Prostate gland (tissue), 2 donors: ENCODE measurements around the gene TSEN34. TPM values are rescaled to one million over a fixed set of nuclear protein-coding genes. Genes with fewer than 3 reads are reported as not detected.
"Not testable (repeated sequence)": the region's sequence is repeated elsewhere in the genome, so short reads cannot be mapped to it uniquely, and the experiment has no call there.

ENCODE experiments used
- DNase-seq: peaks from one replicate; pipeline ENCODE4 v3.0.0-alpha.2; 2019; ENCODE audit warnings: low spot score
- H3K27ac ChIP-seq, 2 donors: fragments of 200-600 bp; sonication (generic); 2 replicates each; pipeline ENCODE4 v1.5.1; 2017 to 2019
- H3K27me3 ChIP-seq: fragments of 200-600 bp; sonication (generic); replicated peaks from 2 replicates; pipeline ENCODE4 v1.5.1; 2019; ENCODE audit not compliant: insufficient read depth
- H3K36me3 ChIP-seq, 2 donors: fragments of 200-600 bp; sonication (generic); 1 replicate in 1 of 2; 2 replicates in 1 of 2; pipeline versions ENCODE4 v1.5.1 to v1.8.1; 2017 to 2019
- H3K4me1 ChIP-seq: fragments of 200-600 bp; sonication (generic); replicated peaks from 2 replicates; pipeline ENCODE4 v1.5.1; 2019
- H3K4me3 ChIP-seq, 2 donors: fragments of 200-600 bp; sonication (generic); 2 replicates each; pipeline ENCODE4 v1.5.1; 2017 to 2019
- H3K9me3 ChIP-seq: fragments of 200-600 bp; sonication (generic); 2 replicates; pipeline ENCODE4 v1.5.1; 2017
- POLR2A ChIP-seq: fragments of 450-650 bp; IDR thresholded peaks from one replicate; pipeline ENCODE4 v1.6.1; 2016; ENCODE audit warnings: antibody characterized with exemption, mild to moderate bottlenecking
- POLR2AphosphoS5 ChIP-seq: sonication (generic); formaldehyde crosslinking; IDR thresholded peaks from one replicate; pipeline ENCODE4 v1.6.1; 2017; ENCODE audit warnings: antibody characterized with exemption
- WGBS: methylation state at CpG from one replicate; pipeline ENCODE4 v1.1.5; 2018; 5-methylcytosine and 5-hydroxymethylcytosine counted together
- intact Hi-C: fragments of 100-400 bp; cut with DNase I; formaldehyde crosslinking; loops from one replicate; pipeline ENCODE4 v1.14.2; 2022
- total RNA-seq, 2 donors: library from RNA; depleted of rRNA; stranded (reverse); fragments of >200 nt; gene quantifications; one replicate each; pipeline ENCODE4 v1.1.0, GENCODE V29; 2016
- TF ChIP-seq, protein P1 (sequence below), 4 experiments: fragments of 200-600 bp in 2 of 4; fragments of 450-650 bp in 2 of 4; sonication (generic) in 2 of 4; IDR thresholded peaks; 1 replicate in 3 of 4; 2 replicates in 1 of 4; pipeline ENCODE4 v1.5.1; 2016 to 2019; ENCODE audit warnings: antibody characterized with exemption in 4 of 4, mild to moderate bottlenecking in 2 of 4, moderate library complexity in 2 of 4

Gene TSEN34
- total RNA-seq, 2 donors from 2014 or later, result 122 to 163 TPM

GRCh38 chr19:54189735-54190502 is 1.2 kb upstream of the TSEN34 start:
- H3K27ac ChIP-seq, result peak overlapping the region; percentile 96 to 98
- intact Hi-C loops, result loop anchor here (1.0 to 2.0 kb wide), 2 partner anchors 10 to 29 kb away; partner anchors contain the start of gene RPS9
- WGBS, result under 1% methylated on average over 65 of the region's 65 CpGs
- H3K27me3 ChIP-seq, result no peaks in the 10 kb centered on the region
- H3K4me1 ChIP-seq, result peaks cover 4% of the 10 kb centered on the region
- peaks cover 0 to 4% of the 10 kb centered on the region in 2 donors for H3K36me3 ChIP-seq
- H3K4me3 ChIP-seq, result peak overlapping the region; percentile 83 to 91
- TF ChIP-seq POLR2A, result no peak
- TF ChIP-seq, protein P1, sequence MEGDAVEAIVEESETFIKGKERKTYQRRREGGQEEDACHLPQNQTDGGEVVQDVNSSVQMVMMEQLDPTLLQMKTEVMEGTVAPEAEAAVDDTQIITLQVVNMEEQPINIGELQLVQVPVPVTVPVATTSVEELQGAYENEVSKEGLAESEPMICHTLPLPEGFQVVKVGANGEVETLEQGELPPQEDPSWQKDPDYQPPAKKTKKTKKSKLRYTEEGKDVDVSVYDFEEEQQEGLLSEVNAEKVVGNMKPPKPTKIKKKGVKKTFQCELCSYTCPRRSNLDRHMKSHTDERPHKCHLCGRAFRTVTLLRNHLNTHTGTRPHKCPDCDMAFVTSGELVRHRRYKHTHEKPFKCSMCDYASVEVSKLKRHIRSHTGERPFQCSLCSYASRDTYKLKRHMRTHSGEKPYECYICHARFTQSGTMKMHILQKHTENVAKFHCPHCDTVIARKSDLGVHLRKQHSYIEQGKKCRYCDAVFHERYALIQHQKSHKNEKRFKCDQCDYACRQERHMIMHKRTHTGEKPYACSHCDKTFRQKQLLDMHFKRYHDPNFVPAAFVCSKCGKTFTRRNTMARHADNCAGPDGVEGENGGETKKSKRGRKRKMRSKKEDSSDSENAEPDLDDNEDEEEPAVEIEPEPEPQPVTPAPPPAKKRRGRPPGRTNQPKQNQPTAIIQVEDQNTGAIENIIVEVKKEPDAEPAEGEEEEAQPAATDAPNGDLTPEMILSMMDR (IDR thresholded peaks at IDR 0.05), result no peak
- TF ChIP-seq POLR2AphosphoS5, result peak; percentile 97
- peak; percentile 100 for DNase-seq
- no peaks in the 10 kb centered on the region for H3K9me3 ChIP-seq

DNA sequence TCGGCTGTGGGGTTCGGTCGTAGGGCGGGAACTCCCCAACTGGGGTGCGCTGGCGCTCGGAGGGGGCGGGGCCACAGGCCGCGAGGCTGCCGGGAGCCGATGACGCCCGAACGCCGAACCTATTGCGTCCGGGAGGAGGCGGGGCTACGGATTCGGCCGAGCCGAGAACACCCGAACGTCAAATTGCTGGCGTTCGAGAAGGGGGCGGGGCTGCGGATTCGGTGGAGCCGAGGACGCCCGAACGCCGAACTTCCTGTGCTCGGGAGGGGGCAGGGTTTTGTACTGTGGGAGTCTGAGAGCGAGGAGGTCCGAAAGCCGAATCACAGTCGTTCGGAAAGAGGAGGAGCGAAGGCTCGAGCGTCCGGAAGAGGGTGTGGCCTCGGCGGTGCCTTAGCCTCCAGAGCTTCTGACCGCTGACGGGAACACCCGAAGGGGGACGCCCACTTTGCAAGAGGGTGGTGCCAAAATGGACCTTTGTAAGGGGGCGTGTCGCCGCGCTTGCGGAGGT is 551 bp upstream of the TSEN34 start:
- DNase-seq, result peak; percentile 100
- H3K4me1 ChIP-seq, result peaks cover 4% of the 10 kb centered on the region
- peaks cover 0 to 4% of the 10 kb centered on the region in 2 donors for H3K36me3 ChIP-seq
- H3K4me3 ChIP-seq, result peak overlapping the region; percentile 83 to 91
- no peaks in the 10 kb centered on the region for H3K9me3 ChIP-seq
- intact Hi-C loops, result loop anchor here (1.0 to 2.0 kb wide), 2 partner anchors 10 to 30 kb away; partner anchors contain the start of gene RPS9
- TF ChIP-seq, protein P1 (IDR thresholded peaks at IDR 0.05), result no peak
- TF ChIP-seq POLR2AphosphoS5, result peak; percentile 90
- 0% methylated on average over 55 of the region's 56 CpGs for WGBS
- H3K27me3 ChIP-seq, result no peaks in the 10 kb centered on the region
- peak overlapping the region; percentile 96 to 98 for H3K27ac ChIP-seq

- DNase-seq, result no peak
- intact Hi-C loops, result loop anchor here (2.0 kb wide), 1 partner anchor 31 kb away; no protein-coding TSS in a partner anchor
- Histone ChIP-seq H3K4me1 (peaks cover 4% of the 10 kb centered on the region), H3K4me3 (peak overlapping the region; percentile 83 to 91), H3K27ac (peak overlapping the region; percentile 96 to 98), H3K36me3 (peaks cover 0 to 4% of the 10 kb centered on the region in 2 donors), H3K9me3 (no peaks in the 10 kb centered on the region), H3K27me3 (no peaks in the 10 kb centered on the region)
- TF ChIP-seq, protein P1 (IDR thresholded peaks at IDR 0.05), result no peak
- TF ChIP-seq POLR2A (no peak), POLR2AphosphoS5 (no peak)
- WGBS, result 62% methylated on average over 19 of the region's 19 CpGs
Measured at GRCh38 chr19:54191811-54192453, 824 bp downstream of the TSEN34 start.

DNA sequence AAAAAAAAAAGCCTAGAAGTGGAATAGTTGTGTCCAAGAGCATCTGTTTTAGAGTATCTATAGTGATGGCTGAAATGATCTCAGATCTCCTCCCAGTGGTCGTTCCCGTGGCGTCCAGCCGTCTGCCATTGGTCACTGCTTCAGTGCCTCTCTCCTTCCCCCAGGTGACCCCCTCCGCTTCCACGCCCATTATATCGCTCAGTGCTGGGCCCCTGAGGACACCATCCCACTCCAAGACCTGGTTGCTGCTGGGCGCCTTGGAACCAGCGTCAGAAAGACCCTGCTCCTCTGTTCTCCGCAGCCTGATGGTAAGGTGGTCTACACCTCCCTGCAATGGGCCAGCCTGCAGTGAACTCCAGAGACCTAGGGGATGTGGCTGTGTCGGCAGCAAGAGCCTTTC is 1.9 kb downstream of the TSEN34 start:
- DNase-seq, result no peak

DNA sequence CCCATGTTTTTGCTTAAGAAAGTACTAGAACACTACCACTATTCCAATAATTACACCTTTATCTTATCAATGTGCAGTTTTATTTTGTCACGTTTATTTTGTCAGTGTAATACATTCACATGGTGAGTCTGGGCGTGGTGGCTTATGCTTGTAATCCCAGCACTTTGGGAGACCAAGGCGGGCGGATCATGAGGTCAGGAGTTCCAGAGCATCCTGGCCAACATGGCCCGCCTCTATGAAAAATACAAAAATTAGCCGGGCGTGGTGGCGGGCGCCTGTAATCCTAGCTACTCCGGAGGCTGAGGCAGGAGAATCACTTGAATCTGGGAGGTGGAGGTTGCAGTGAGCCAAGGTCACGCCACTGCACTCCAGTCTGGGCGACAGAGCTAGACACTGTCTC is 3.4 kb downstream of the TSEN34 start:
- H3K27ac ChIP-seq, H3K9me3 ChIP-seq, H3K27me3 ChIP-seq, H3K36me3 ChIP-seq, DNase-seq, H3K4me1 ChIP-seq, H3K4me3 ChIP-seq, intact Hi-C loops: not testable (repeated sequence)
- WGBS, result 95% methylated on average over 12 of the region's 12 CpGs

More for the DNA sequence above, 1.9 kb downstream of the TSEN34 start:
- Histone ChIP-seq H3K9me3 (no peaks in the 10 kb centered on the region), H3K27ac (no peak overlapping the region), H3K27me3 (no peaks in the 10 kb centered on the region), H3K4me3 (no peak overlapping the region), H3K36me3 (peaks cover 0 to 4% of the 10 kb centered on the region in 2 donors), H3K4me1 (peaks cover 4% of the 10 kb centered on the region)
- TF ChIP-seq, protein P1 (IDR thresholded peaks at IDR 0.05), result no peak
- TF ChIP-seq POLR2A (no peak), POLR2AphosphoS5 (no peak)
- WGBS, result 92% methylated on average over 11 of the region's 11 CpGs
- intact Hi-C loops, result no loop called here
